ENCODE data around the gene SLC6A11. TPM values are rescaled to one million over a fixed set of nuclear protein-coding genes. Genes with fewer than 3 reads are reported as not detected.

The SLC6A11 gene
- total RNA-seq, 1 experiment from 2014 or later: 1.5 TPM

DNA sequence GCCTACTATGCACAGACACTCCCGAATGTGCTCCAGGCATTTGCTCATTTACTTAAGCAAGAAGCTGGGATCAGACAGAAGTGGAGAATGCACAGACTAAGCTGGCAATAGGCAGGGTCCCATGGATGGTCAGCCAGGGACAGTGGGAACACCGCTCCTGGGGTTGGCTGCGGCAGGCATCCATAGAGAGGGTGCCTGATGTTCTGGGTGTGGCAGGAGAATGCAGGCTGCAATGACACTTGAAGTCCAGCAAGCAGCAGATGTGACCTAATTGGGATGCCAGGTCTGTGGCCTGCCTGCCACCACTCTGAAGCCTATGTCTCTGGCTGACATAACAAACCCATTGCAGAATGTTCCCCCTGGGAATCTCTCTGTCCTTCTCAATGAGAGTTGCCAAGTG, 40.2 kb upstream of the SLC6A11 start:
- no CpG with 5 or more reads among the region's 3 CpGs for WGBS (ENCODE audit: extremely low coverage, insufficient read length, low lambda C conversion rate)
- H3T11ph ChIP-seq (ENCODE audit: low read length): no peak overlapping the region
- no peak overlapping the region for H2BK20ac ChIP-seq (ENCODE audit: low read depth, low read length, poor library complexity, severe bottlenecking)
- H3K4ac ChIP-seq (ENCODE audit: low read depth, low read length): no peak overlapping the region
- no peak overlapping the region for H3K4me3 Mint-ChIP-seq
- no peak overlapping the region for H3K4me2 ChIP-seq (ENCODE audit: insufficient read depth, insufficient read length, low read length)
- H2BK15ac ChIP-seq (ENCODE audit: low read depth, low read length): no peak overlapping the region
- H3K27me3 Mint-ChIP-seq (ENCODE audit: low read depth): peaks cover 56% of the 10 kb centered on the region
- H3K23me2 ChIP-seq (ENCODE audit: insufficient read length, low read depth, low read length, poor library complexity, severe bottlenecking): no peaks in the 10 kb centered on the region
- DNase-seq: no peak
- H3K4me1 Mint-ChIP-seq: 0 out of 4 replicates have a peak, but pooled peaks cover 0 to 3% of the 10 kb centered on the region in 2 experiments
- no peak overlapping the region for H2BK12ac ChIP-seq (ENCODE audit: insufficient read length, low read depth, low read length)
- no peak overlapping the region for H4K5ac ChIP-seq (ENCODE audit: insufficient read length, low read depth, low read length)
- no peaks in the 10 kb centered on the region for H3K79me1 ChIP-seq (ENCODE audit: insufficient read depth, low read depth, low read length, poor library complexity, severe bottlenecking)
- H3K27ac ChIP-seq (ENCODE audit: insufficient read length, low read depth, low read length): no peak overlapping the region
- H4K20me1 ChIP-seq (ENCODE audit: control insufficient read depth, insufficient read depth, insufficient read length): no peaks in the 10 kb centered on the region
- H3K56ac ChIP-seq (ENCODE audit: insufficient read length, low read depth, low read length): no peak overlapping the region
- H3K79me2 ChIP-seq (ENCODE audit: insufficient read depth, low read length): no peaks in the 10 kb centered on the region
- H4K91ac ChIP-seq (ENCODE audit: insufficient read length, low read depth, low read length): no peak overlapping the region
- H4K8ac ChIP-seq (replicated peaks; ENCODE audit: insufficient read length, low read depth, low read length): no peak overlapping the region
- no peaks in the 10 kb centered on the region for H3K9me3 ChIP-seq (ENCODE audit: control insufficient read depth, low read depth, low read length)
- H3K27ac Mint-ChIP-seq: no peak overlapping the region
- no peaks in the 10 kb centered on the region; a peak in 1 of 5 replicates for H3K9me3 Mint-ChIP-seq
- H3K36me3 Mint-ChIP-seq (ENCODE audit: insufficient read depth in 1 of 3, low read depth in 3 of 3): no peaks in the 10 kb centered on the region
- H2AFZ ChIP-seq (ENCODE audit: low read length): no peak overlapping the region
- no peaks in the 10 kb centered on the region; the same call in 1 of the 2 replicates for H3K27me3 ChIP-seq (ENCODE audit: insufficient read depth, low read length)
- no peak overlapping the region for H3K14ac ChIP-seq (ENCODE audit: insufficient read depth, low read length)
- no peak overlapping the region for H3K9ac ChIP-seq (ENCODE audit: extremely low read depth, insufficient read length, low read length)
- H2AK5ac ChIP-seq (ENCODE audit: insufficient read length, low read length): no peak overlapping the region
- H3K23ac ChIP-seq (ENCODE audit: insufficient read length, low read depth, low read length): no peak overlapping the region
- no peak overlapping the region for H2BK120ac ChIP-seq (ENCODE audit: low read depth, low read length, poor library complexity, severe bottlenecking)
- H3K4me1 ChIP-seq (ENCODE audit: insufficient read depth, low read length): no peaks in the 10 kb centered on the region
- H3K18ac ChIP-seq (ENCODE audit: insufficient read length, low read depth, low read length): no peak overlapping the region
- TF ChIP-seq, protein P1, sequence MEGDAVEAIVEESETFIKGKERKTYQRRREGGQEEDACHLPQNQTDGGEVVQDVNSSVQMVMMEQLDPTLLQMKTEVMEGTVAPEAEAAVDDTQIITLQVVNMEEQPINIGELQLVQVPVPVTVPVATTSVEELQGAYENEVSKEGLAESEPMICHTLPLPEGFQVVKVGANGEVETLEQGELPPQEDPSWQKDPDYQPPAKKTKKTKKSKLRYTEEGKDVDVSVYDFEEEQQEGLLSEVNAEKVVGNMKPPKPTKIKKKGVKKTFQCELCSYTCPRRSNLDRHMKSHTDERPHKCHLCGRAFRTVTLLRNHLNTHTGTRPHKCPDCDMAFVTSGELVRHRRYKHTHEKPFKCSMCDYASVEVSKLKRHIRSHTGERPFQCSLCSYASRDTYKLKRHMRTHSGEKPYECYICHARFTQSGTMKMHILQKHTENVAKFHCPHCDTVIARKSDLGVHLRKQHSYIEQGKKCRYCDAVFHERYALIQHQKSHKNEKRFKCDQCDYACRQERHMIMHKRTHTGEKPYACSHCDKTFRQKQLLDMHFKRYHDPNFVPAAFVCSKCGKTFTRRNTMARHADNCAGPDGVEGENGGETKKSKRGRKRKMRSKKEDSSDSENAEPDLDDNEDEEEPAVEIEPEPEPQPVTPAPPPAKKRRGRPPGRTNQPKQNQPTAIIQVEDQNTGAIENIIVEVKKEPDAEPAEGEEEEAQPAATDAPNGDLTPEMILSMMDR (conservative IDR thresholded peaks at IDR 0.05): no peak
- H2BK5ac ChIP-seq (ENCODE audit: insufficient read length, low read length): no peak overlapping the region
